Measurements from ENCODE around the gene CSF3R.

GRCh38 chr1:36523230-36523495 lies 40.5 kb upstream of the CSF3R start:
- TF ChIP-seq TAF1 (IDR thresholded peaks at IDR 0.05; ENCODE audit: low read depth, low read length) (no peak), SPI1 (IDR thresholded peaks at IDR 0.05; ENCODE audit: low read depth, low read length) (no peak)
